K562 (cell line): ENCODE results near the gene TUBA4B. TPM values are rescaled to one million over a fixed set of nuclear protein-coding genes. Genes with fewer than 3 reads are reported as not detected.

ENCODE experiments used
- CBFA2T2 ChIP-seq: fragments of 450-650 bp; conservative IDR thresholded peaks from 2 replicates; pipeline ENCODE4 v1.6.1; 2017; ENCODE audit warnings: mild to moderate bottlenecking
- CBX1 ChIP-seq: sonication (generic); IDR thresholded peaks from 2 replicates; pipeline ENCODE4 v1.6.1; 2016; ENCODE audit warnings: antibody characterized with exemption, low read depth, mild to moderate bottlenecking
- CREBBP ChIP-seq: IDR thresholded peaks from one replicate; pipeline ENCODE4 v1.6.1; 2012; ENCODE audit warnings: low read depth, mild to moderate bottlenecking, control low read depth, inconsistent platforms, low read length
- CREM ChIP-seq: IDR thresholded peaks from 2 replicates; pipeline ENCODE4 v1.6.1; 2014; ENCODE audit warnings: antibody characterized with exemption, low read depth
- FOSL1 ChIP-seq: fragments of 200-800 bp; sonication (Bioruptor generic); conservative IDR thresholded peaks from 2 replicates; pipeline ENCODE4 v1.6.1; 2016; ENCODE audit warnings: missing genetic modification characterization, missing compliant biosample characterization
- FOXA3 ChIP-seq, 2 experiments: fragments of 450-650 bp in 1 of 2; sonication (generic) in 1 of 2; formaldehyde crosslinking; IDR thresholded peaks in 1 of 2; conservative IDR thresholded peaks in 1 of 2; 2 replicates each; pipeline versions ENCODE4 v1.4.0 to v1.8.0; 2020 to 2022; ENCODE audit warnings: mild to moderate bottlenecking in 2 of 2, missing genetic modification reagents in 1 of 2
- HDAC2 ChIP-seq: fragments of 450-650 bp; IDR thresholded peaks from 2 replicates; pipeline ENCODE4 v1.6.1; 2016; ENCODE audit warnings: mild to moderate bottlenecking
- HNRNPLL ChIP-seq: fragments of 200-400 bp; formaldehyde crosslinking; IDR thresholded peaks from 2 replicates; pipeline ENCODE4 v1.6.1; 2017; ENCODE audit warnings: low read length, low read depth, mild to moderate bottlenecking; ENCODE audit not compliant: poor library complexity, severe bottlenecking
- KAT8 ChIP-seq: fragments of 450-650 bp; IDR thresholded peaks from 2 replicates; pipeline ENCODE4 v1.6.1; 2016; ENCODE audit warnings: low read depth, mild to moderate bottlenecking
- KHSRP ChIP-seq: fragments of 450-650 bp; IDR thresholded peaks from 2 replicates; pipeline ENCODE4 v1.6.1; 2017
- MYNN ChIP-seq, 2 experiments: sonication (generic); formaldehyde crosslinking in 1 of 2; IDR thresholded peaks; 2 replicates each; pipeline versions ENCODE4 v1.5.0 to v1.6.1; 2016 to 2020; ENCODE audit warnings: antibody characterized with exemption in 1 of 2, missing genetic modification reagents in 1 of 2
- NELFE ChIP-seq: IDR thresholded peaks from 2 replicates; pipeline ENCODE4 v1.6.1; 2011; ENCODE audit warnings: mild to moderate bottlenecking; ENCODE audit not compliant: insufficient read depth, insufficient read length
- NR2F6 ChIP-seq: fragments of 450-650 bp; formaldehyde crosslinking; IDR thresholded peaks from 2 replicates; pipeline ENCODE4 v1.4.0; 2020; ENCODE audit warnings: mild to moderate bottlenecking
- POLR2G ChIP-seq: fragments of 200-400 bp; formaldehyde crosslinking; IDR thresholded peaks from 2 replicates; pipeline ENCODE4 v1.6.1; 2017; ENCODE audit warnings: low read depth, mild to moderate bottlenecking, antibody characterized with exemption, low read length, moderate library complexity
- RBM17 ChIP-seq: fragments of 200-400 bp; formaldehyde crosslinking; IDR thresholded peaks from 2 replicates; pipeline ENCODE4 v1.6.1; 2017; ENCODE audit warnings: low read depth, mild to moderate bottlenecking, low read length, borderline replicate concordance
- RNF2 ChIP-seq: sonication (generic); IDR thresholded peaks from 2 replicates; pipeline ENCODE4 v1.6.1; 2016
- SIN3B ChIP-seq: fragments of 450-650 bp; IDR thresholded peaks from 2 replicates; pipeline ENCODE4 v1.6.1; 2017; ENCODE audit warnings: low read depth, mild to moderate bottlenecking, moderate library complexity
- ZNF140 ChIP-seq: fragments of 250-450 bp; sonication (Bioruptor Pico); IDR thresholded peaks from 2 replicates; pipeline ENCODE4 v1.8.0; 2021; ENCODE audit warnings: moderate library complexity, mild to moderate bottlenecking, inconsistent platforms
- ZNF165 ChIP-seq: fragments of 250-450 bp; sonication (Bioruptor Pico); IDR thresholded peaks from 2 replicates; pipeline ENCODE4 v1.4.0; 2020; ENCODE audit warnings: borderline replicate concordance
- ZNF551 ChIP-seq: fragments of 250-450 bp; sonication (Bioruptor Pico); IDR thresholded peaks from 2 replicates; pipeline ENCODE4 v1.5.0; 2021; ENCODE audit warnings: mild to moderate bottlenecking, moderate library complexity
- ZZZ3 ChIP-seq: fragments of 450-650 bp; IDR thresholded peaks from 2 replicates; pipeline ENCODE4 v1.6.1; 2016; ENCODE audit warnings: antibody characterized with exemption, mild to moderate bottlenecking, moderate library complexity
- polyA plus RNA-seq, 8 experiments: library from polyadenylated mRNA; depleted of rRNA in 4 of 8; stranded (reverse) in 5 of 8; unstranded in 3 of 8; fragments of >200 nt; fragmentation: Nextera tagmentation in 2 of 8; fragmentation: Illumina TruSeq in 1 of 8; extraction: Ambion mirVana in 2 of 8; extraction: Trizol in 1 of 8; gene quantifications; 2 replicates each; pipeline versions ENCODE4 v1.2.1 to v1.2.3, GENCODE V29; 2011 to 2014; ENCODE audit warnings: inconsistent platforms in 1 of 8, missing spikeins in 1 of 8
- total RNA-seq, 7 experiments: library from RNA; depleted of rRNA in 6 of 7; stranded (reverse); fragments of >200 nt in 6 of 7; fragmentation: Illumina TruSeq in 2 of 7; extraction: Trizol in 2 of 7; gene quantifications; 2 replicates each; pipeline versions ENCODE4 v1.2.1 to v1.2.3, GENCODE V29; 2011 to 2021; ENCODE audit warnings: low replicate concordance in 1 of 7
- TF ChIP-seq, protein P1 (sequence below), 2 experiments: IDR thresholded peaks; 2 replicates each; pipeline ENCODE4 v1.6.1; 2011; ENCODE audit warnings: borderline replicate concordance in 1 of 2, control low read depth in 1 of 2, low read depth in 1 of 2, low read length in 1 of 2, mild to moderate bottlenecking in 1 of 2, mixed read lengths in 1 of 2, moderate library complexity in 1 of 2; ENCODE audit not compliant: insufficient read depth in 1 of 2, insufficient read length in 1 of 2, poor library complexity in 1 of 2, severe bottlenecking in 1 of 2; ENCODE audit errors: extremely low read depth in 1 of 2
- TF ChIP-seq, protein P2 (sequence below): IDR thresholded peaks from 2 replicates; pipeline ENCODE4 v1.6.1; 2014; ENCODE audit warnings: antibody characterized with exemption
- TF ChIP-seq, protein P3 (sequence below), 2 experiments: fragments of 450-650 bp in 1 of 2; sonication (generic) in 1 of 2; formaldehyde crosslinking; conservative IDR thresholded peaks; 2 replicates each; pipeline versions ENCODE4 v1.4.0 to v1.8.1; 2020 to 2022; ENCODE audit warnings: mild to moderate bottlenecking in 1 of 2, missing genetic modification reagents in 1 of 2

The TUBA4B gene
- total and polyA plus RNA-seq, 9 of the 15 experiments (the other 6 are each of a cell fraction or from before 2014, with no cell fraction given) = 0.04 TPM; not detected in 8

DNA sequence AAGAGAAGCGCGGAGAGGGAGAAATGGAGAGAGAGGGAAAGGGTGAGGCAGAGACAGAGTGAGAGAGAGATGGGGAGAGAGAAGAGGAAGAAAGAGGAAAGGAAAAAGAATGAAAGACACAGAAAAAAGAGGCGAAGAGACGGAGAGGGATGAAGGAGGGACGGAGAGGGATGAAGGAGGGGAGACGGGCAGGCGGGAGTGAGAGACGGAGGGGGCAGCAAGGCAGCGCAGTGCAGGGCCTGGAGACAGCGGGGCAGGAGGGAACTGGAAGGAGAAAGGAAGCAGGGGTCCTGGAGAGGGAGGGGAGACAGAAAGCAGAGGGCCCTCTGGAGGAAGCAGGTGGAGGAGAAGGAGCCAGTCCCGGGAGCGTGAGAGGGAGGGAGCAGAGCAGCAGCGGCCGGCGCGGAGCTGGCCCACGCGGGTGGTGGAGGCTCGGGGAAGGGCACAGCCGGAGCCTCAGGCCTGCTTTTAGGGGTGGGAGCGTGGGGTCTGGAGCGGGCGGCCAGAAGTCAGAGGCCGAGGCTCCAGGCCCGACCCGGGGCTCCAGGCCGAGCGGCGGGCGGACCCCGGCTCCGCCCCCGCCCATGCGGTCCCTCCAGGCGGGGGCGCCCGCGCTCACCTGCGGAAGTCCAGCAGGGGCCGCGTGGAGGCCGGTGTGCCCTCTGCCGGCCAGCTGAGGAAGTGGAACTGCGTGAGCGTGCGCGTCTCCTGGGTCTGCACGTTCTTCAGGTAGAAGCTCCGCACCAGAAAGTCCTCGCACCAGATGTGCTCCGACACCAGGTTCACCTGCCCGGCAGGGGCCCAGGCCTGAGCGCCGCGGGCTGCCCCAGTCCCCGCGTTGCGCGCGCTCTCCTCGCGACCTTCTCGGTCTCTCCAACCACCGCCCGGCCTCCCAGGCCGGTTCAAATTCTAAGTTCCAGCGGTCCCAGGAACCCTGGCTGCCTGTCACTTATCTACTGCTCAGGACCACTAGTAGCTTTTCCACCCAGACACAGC lies 41.6 kb downstream of the TUBA4B start (continued):
- TF ChIP-seq, protein P1, sequence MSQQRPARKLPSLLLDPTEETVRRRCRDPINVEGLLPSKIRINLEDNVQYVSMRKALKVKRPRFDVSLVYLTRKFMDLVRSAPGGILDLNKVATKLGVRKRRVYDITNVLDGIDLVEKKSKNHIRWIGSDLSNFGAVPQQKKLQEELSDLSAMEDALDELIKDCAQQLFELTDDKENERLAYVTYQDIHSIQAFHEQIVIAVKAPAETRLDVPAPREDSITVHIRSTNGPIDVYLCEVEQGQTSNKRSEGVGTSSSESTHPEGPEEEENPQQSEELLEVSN (IDR thresholded peaks at IDR 0.05; ENCODE audit: borderline replicate concordance in 1 of 2, extremely low read depth in 1 of 2, insufficient read depth in 1 of 2, insufficient read length in 1 of 2, low read depth in 1 of 2, low read length in 1 of 2, poor library complexity in 1 of 2, severe bottlenecking in 1 of 2) = peak; percentile 54 to 83
- 0 out of 2 replicates have a peak, but pooled peaks have one; percentile 50 for TF ChIP-seq SIN3B
- no peak for TF ChIP-seq HDAC2
- TF ChIP-seq ZNF140 (CRISPR knock-in tag) = no peak
- TF ChIP-seq HNRNPLL = no peak
- TF ChIP-seq, protein P2, sequence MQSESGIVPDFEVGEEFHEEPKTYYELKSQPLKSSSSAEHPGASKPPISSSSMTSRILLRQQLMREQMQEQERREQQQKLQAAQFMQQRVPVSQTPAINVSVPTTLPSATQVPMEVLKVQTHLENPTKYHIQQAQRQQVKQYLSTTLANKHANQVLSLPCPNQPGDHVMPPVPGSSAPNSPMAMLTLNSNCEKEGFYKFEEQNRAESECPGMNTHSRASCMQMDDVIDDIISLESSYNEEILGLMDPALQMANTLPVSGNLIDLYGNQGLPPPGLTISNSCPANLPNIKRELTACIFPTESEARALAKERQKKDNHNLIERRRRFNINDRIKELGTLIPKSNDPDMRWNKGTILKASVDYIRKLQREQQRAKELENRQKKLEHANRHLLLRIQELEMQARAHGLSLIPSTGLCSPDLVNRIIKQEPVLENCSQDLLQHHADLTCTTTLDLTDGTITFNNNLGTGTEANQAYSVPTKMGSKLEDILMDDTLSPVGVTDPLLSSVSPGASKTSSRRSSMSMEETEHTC = no peak
- no peak for TF ChIP-seq NR2F6
- TF ChIP-seq RNF2 = no peak
- TF ChIP-seq MYNN (IDR thresholded peaks at IDR 0.05) = no peak
- no peak for TF ChIP-seq MYNN (CRISPR knock-in tag; IDR thresholded peaks at IDR 0.05)
- no peak for TF ChIP-seq ZZZ3
- TF ChIP-seq KHSRP = no peak
- no peak for TF ChIP-seq KAT8
- TF ChIP-seq NELFE = no peak
- TF ChIP-seq ZNF165 (CRISPR knock-in tag) = no peak
- TF ChIP-seq CREM = peak; percentile 81
- no peak for TF ChIP-seq CBFA2T2
- no peak for TF ChIP-seq RBM17
- TF ChIP-seq FOSL1 (tag) = 0 out of 2 replicates have a peak, but pooled peaks have one; percentile 27
- TF ChIP-seq FOXA3 (CRISPR knock-in tag; conservative IDR thresholded peaks at IDR 0.05 in 1 of 2, IDR thresholded peaks at IDR 0.05 in 1 of 2) = peak in 1 of 2 experiments; percentile 20; a peak in 1 of 4 replicates
- peak; percentile 85 for TF ChIP-seq POLR2G
- no peak for TF ChIP-seq CBX1
- no peak for TF ChIP-seq CREBBP
- TF ChIP-seq, protein P3, sequence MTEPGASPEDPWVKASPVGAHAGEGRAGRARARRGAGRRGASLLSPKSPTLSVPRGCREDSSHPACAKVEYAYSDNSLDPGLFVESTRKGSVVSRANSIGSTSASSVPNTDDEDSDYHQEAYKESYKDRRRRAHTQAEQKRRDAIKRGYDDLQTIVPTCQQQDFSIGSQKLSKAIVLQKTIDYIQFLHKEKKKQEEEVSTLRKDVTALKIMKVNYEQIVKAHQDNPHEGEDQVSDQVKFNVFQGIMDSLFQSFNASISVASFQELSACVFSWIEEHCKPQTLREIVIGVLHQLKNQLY (CRISPR knock-in tag; conservative IDR thresholded peaks at IDR 0.05) = no peak
- no peak for TF ChIP-seq ZNF551 (CRISPR knock-in tag)
